Suprapubic skin (tissue), 4 donors: ENCODE results near the gene ACVR1B.

Experiments
- CTCF ChIP-seq, 2 donors: fragments of 200-600 bp in 1 of 2; fragments of 450-650 bp in 1 of 2; sonication (generic) in 1 of 2; IDR thresholded peaks; one replicate each; pipeline ENCODE4 v1.5.1; 2016 to 2019; ENCODE audit warnings: antibody characterized with exemption in 2 of 2, mild to moderate bottlenecking in 1 of 2, moderate library complexity in 1 of 2
- EP300 ChIP-seq: sonication (generic); formaldehyde crosslinking; IDR thresholded peaks from one replicate; pipeline ENCODE4 v1.6.1; 2017; ENCODE audit warnings: antibody characterized with exemption
- POLR2A ChIP-seq, 2 donors: fragments of 450-650 bp; IDR thresholded peaks; one replicate each; pipeline ENCODE4 v1.6.1; 2017; ENCODE audit warnings: antibody characterized with exemption in 2 of 2, mild to moderate bottlenecking in 2 of 2, moderate library complexity in 2 of 2
- POLR2AphosphoS5 ChIP-seq, 3 donors: sonication (generic); formaldehyde crosslinking; IDR thresholded peaks; one replicate each; pipeline ENCODE4 v1.6.1; 2017; ENCODE audit warnings: antibody characterized with exemption in 3 of 3

GRCh38 chr12:52023976-52024688, 72.6 kb downstream of the ACVR1B start:
- TF ChIP-seq POLR2AphosphoS5 (IDR thresholded peaks at IDR 0.05) (no peak), CTCF (IDR thresholded peaks at IDR 0.05) (no peak), POLR2A (IDR thresholded peaks at IDR 0.05) (no peak), EP300 (no peak)
